Astrocyte of the hippocampus (primary cell): ENCODE results near the gene NRG2.

Experiments used
- DNase-seq: peaks from one replicate; pipeline ENCODE4 v3.0.0; 2011; ENCODE audit warnings: low read depth, low spot score

The NRG2 gene

DNA sequence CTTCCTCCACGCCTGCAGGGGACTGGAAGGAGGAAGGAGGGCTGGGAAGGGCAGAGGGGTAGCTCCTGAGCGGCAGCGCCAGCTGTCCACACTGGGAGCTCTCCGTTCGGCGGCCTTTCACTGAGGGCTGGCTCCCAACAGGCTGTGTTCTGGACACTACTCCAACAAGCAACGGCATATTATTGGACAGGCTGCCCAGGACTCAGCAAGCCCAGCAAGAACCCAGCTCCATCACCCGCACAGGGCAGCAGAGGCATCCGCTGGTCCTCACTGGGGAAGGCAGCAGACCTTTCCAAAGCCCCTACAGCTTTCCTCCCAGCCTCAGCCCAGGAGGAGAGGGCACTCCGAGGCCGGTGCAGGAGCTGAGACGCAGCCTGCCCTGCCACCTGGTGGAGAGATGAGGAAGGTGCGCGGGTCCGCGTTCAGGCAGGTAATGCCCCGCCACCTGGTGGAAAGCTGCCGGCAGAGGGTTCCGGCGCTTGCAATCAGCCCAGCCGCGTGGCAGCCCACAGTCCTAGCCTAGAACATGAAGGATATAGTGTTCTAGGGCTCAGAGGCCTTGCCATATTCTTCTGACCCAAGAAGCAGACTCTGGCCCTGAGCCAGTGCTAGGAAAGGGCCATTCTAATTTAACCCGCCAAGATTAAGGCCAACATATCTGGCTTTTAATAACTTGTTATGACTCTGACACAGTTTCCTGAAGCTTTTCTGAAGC lies 74.4 kb downstream of the NRG2 start:
- DNase-seq, result peak; percentile 95

- no peak for DNase-seq
These were observed 75.7 kb downstream of the NRG2 start for GRCh38 chr5:139967353-139967752.

DNA sequence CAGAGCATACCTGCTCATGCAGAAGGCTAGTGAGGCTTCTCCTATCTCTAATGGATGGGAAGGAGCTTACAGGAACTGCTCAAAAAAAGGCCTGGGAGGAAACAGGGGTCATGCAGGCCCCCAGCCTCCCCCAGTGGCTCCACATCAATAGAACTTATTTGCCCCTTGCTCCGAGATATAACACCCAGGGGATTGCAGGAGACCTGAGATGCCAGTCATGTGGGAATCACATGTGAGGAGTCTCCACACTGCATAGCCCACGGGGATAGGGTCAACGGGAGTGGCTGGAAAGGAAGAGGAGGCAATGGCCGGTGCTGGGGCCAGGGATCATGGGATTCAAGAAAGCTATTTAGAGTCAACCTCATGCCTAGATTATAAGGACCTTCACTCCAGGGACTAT lies 76.2 kb downstream of the NRG2 start:
- no peak for DNase-seq

GRCh38 chr5:139964994-139965565 lies 78.0 kb downstream of the NRG2 start:
- no peak for DNase-seq

- DNase-seq, result no peak
These were observed 78.7 kb downstream of the NRG2 start for GRCh38 chr5:139964266-139964993.

- DNase-seq, result no peak
These were observed 80.7 kb downstream of the NRG2 start for GRCh38 chr5:139962445-139962844.

GRCh38 chr5:139961435-139962157 lies 81.5 kb downstream of the NRG2 start:
- peak; percentile 21 for DNase-seq

DNA sequence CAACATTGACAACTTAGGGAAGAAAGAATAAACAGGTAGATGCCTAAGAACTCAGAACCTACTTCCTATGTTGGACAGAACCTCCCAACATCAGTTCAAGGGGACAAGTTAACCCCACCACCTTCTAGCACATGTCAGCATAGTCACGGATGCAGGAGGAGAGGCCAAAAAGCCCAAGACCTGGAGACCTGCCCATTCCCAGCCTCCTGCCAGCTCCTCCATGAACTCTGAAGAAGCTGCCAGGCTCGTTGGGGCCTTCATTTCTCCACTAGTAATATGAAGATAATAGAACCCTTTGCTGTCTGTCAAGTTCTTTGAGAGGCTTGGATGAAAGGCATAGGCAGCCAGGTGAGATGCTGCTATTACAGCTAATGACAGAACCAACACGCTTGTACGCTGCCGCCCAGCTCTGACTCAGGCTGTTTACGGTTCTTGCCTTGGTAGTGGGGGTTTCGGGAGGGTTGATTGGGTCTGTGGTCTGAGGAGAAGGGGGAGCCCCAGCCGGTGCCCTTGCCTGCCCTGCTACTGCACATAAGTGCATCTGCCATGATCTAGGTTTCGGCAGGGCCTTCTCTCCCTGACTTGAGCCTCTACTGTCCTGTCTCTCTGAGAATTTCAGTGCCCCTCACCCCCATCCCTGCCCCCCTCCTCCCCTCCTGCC lies 82.2 kb downstream of the NRG2 start:
- DNase-seq, result no peak

DNA sequence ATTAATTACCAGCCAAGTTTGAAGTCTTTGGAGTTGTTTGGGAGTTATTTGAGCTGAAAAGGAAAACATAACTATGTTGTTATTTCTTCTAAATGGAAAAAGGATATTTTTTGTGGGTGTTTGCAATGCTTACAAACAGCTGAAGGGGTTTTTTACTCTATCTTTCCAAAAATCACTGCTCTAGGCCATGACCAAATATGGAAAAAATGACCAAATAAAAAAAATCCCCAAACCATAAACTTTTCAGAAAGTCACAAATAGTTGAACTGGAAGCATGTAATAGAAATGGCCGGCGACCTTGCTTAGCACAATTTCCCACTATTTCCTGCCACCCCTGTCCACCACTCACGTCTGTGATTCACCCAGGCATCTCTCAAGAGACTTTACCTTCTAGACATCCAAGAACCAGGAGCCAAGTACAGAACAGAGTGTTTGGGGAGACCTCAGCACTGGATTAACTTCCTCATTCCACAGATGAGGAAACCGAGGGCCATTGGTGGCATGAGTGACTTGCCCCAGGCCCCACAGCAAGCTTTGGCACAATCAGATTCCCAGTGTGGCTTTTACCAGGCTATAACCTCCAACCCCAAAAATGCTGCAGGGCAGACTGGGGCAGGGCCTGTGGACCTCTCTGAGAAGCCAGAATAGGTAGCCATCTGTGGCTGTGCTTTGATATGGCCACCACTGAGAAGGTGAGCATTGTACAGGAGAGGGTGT lies 84.5 kb downstream of the NRG2 start:
- DNase-seq, result no peak

- no peak for DNase-seq
These were observed 86.8 kb downstream of the NRG2 start for GRCh38 chr5:139956342-139956741.

- no peak for DNase-seq
These were observed 87.4 kb downstream of the NRG2 start for GRCh38 chr5:139955616-139956273.

- DNase-seq, result no peak
These were observed 88.0 kb downstream of the NRG2 start for GRCh38 chr5:139955053-139955605.

GRCh38 chr5:139954462-139954861 lies 88.6 kb downstream of the NRG2 start:
- DNase-seq, result no peak

DNA sequence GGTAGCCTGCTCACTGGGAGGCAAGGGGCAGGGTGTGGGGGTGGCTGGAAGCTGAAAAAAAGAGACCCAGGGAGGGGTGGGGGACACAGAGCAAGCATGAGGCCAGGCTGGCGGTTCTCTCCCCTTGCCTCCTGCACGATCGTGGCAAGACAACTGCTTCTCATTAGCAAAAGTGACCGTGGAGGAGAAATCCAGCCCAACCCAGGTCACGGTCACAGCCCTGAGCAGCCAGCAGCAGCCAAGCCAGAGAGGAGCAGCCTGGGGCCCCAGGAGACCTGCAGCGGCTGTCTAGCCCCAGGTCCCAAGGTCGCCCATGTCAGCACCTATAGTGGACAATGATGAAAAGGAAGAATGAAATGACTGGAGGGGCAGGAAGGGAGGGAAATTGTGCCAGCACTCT lies 89.1 kb downstream of the NRG2 start:
- DNase-seq, result no peak

GRCh38 chr5:139952574-139952973 lies 90.5 kb downstream of the NRG2 start:
- DNase-seq, result no peak

GRCh38 chr5:139951983-139952382 lies 91.1 kb downstream of the NRG2 start:
- no peak for DNase-seq

GRCh38 chr5:139951296-139951924 lies 91.7 kb downstream of the NRG2 start:
- no peak for DNase-seq

- no peak for DNase-seq
These were observed 92.7 kb downstream of the NRG2 start for GRCh38 chr5:139950436-139950835.

- no peak for DNase-seq
These were observed 93.4 kb downstream of the NRG2 start for GRCh38 chr5:139949710-139950109.

GRCh38 chr5:139947727-139948126 lies 95.4 kb downstream of the NRG2 start:
- DNase-seq, result no peak
